Measurements from ENCODE around the gene ABCA1.

The ABCA1 gene

GRCh38 chr9:104743376-104743985, 184.5 kb downstream of the ABCA1 start:
- Histone ChIP-seq H3K27ac (no peak overlapping the region), H3K36me3 (ENCODE audit: insufficient read depth, low read length) (no peaks in the 10 kb centered on the region), H3K9ac (ENCODE audit: insufficient read length) (no peak overlapping the region), H3K4me3 (no peak overlapping the region), H3K9me3 (ENCODE audit: low read depth, low read length) (no peaks in the 10 kb centered on the region)
- peak; percentile 59 for DNase-seq (ENCODE audit: low read depth, low spot score)
- no peak for TF ChIP-seq POLR2AphosphoS5 (IDR thresholded peaks at IDR 0.05; ENCODE audit: borderline replicate concordance, low read depth, low read length)
- no peak for TF ChIP-seq EZH2 (IDR thresholded peaks at IDR 0.05)
- no peak for TF ChIP-seq FOXP2 (optimal IDR thresholded peaks at IDR 0.05; ENCODE audit: control extremely low read depth, extremely low read length, insufficient read depth)

- TF ChIP-seq POLR2AphosphoS5 (IDR thresholded peaks at IDR 0.05; ENCODE audit: borderline replicate concordance, low read depth, low read length) (no peak), EZH2 (IDR thresholded peaks at IDR 0.05) (no peak)
- peak overlapping the region; percentile 19; the same call in 1 of the 2 replicates for H3K4me3 ChIP-seq
- no peak overlapping the region for H3K9ac ChIP-seq (ENCODE audit: insufficient read length)
- DNase-seq (ENCODE audit: low read depth, low spot score): peak; percentile 68
- H3K9me3 ChIP-seq (ENCODE audit: low read depth, low read length): no peaks in the 10 kb centered on the region
- peak overlapping the region; percentile 88 for H3K27ac ChIP-seq
- no peaks in the 10 kb centered on the region for H3K36me3 ChIP-seq (ENCODE audit: insufficient read depth, low read length)
Measured at GRCh38 chr9:104740621-104741020, 187.3 kb downstream of the ABCA1 start.

- Histone ChIP-seq H3K4me3 (no peak overlapping the region), H3K27ac (no peak overlapping the region; the same call in 1 of the 2 replicates), H3K9ac (ENCODE audit: insufficient read length) (no peak overlapping the region), H3K9me3 (ENCODE audit: low read depth, low read length) (no peaks in the 10 kb centered on the region), H3K36me3 (ENCODE audit: insufficient read depth, low read length) (no peaks in the 10 kb centered on the region)
- TF ChIP-seq FOXP2 (optimal IDR thresholded peaks at IDR 0.05; ENCODE audit: control extremely low read depth, extremely low read length, insufficient read depth): no peak
- TF ChIP-seq EZH2 (IDR thresholded peaks at IDR 0.05): no peak
- TF ChIP-seq POLR2AphosphoS5 (IDR thresholded peaks at IDR 0.05; ENCODE audit: borderline replicate concordance, low read depth, low read length): no peak
- DNase-seq (ENCODE audit: low read depth, low spot score): no peak
Measured at GRCh38 chr9:104738452-104738851, 189.5 kb downstream of the ABCA1 start.
